Neutrophil (primary cell): ENCODE measurements around the gene DISC1.

Experiments used
- H3K27ac ChIP-seq: fragments of 200-600 bp; sonication (generic); 2 replicates; pipeline ENCODE4 v1.5.1; 2016; ENCODE audit warnings: mild to moderate bottlenecking, moderate library complexity
- H3K27me3 ChIP-seq: fragments of 200-600 bp; sonication (generic); 2 replicates; pipeline ENCODE4 v1.6.0; 2016; ENCODE audit warnings: mild to moderate bottlenecking
- H3K36me3 ChIP-seq: fragments of 200-600 bp; sonication (generic); 2 replicates; pipeline ENCODE4 v1.5.1; 2017
- H3K4me1 ChIP-seq, 2 experiments: fragments of 200-600 bp in 1 of 2; sonication (generic) in 1 of 2; 1 replicate in 1 of 2; 2 replicates in 1 of 2; pipeline versions ENCODE4 v1.5.1 to v1.6.1; 2013 to 2016; ENCODE audit warnings: low read depth in 1 of 2, low read length in 1 of 2, mild to moderate bottlenecking in 1 of 2, moderate library complexity in 1 of 2; ENCODE audit not compliant: control insufficient read depth in 1 of 2, insufficient read depth in 1 of 2
- H3K4me3 ChIP-seq, 2 experiments: fragments of 200-600 bp in 1 of 2; sonication (generic) in 1 of 2; 1 replicate in 1 of 2; 2 replicates in 1 of 2; pipeline ENCODE4 v1.5.1; 2013 to 2016; ENCODE audit warnings: low read depth in 1 of 2, low read length in 1 of 2, mild to moderate bottlenecking in 1 of 2, moderate library complexity in 1 of 2
- H3K9me3 ChIP-seq: fragments of 200-600 bp; sonication (generic); 2 replicates; pipeline ENCODE4 v1.5.1; 2016
- CTCF ChIP-seq: fragments of 200-600 bp; sonication (generic); IDR thresholded peaks from 2 replicates; pipeline ENCODE4 v1.5.1; 2016; ENCODE audit warnings: antibody characterized with exemption

The DISC1 gene

GRCh38 chr1:231951374-231951773 lies 324.8 kb downstream of the DISC1 start:
- no peak for TF ChIP-seq CTCF
- H3K27ac ChIP-seq, result no peak overlapping the region
- no peaks in the 10 kb centered on the region for H3K27me3 ChIP-seq
- no peaks in the 10 kb centered on the region for H3K36me3 ChIP-seq
- no peak overlapping the region for H3K4me3 ChIP-seq
- no peaks in the 10 kb centered on the region for H3K9me3 ChIP-seq
- no peaks in the 10 kb centered on the region for H3K4me1 ChIP-seq

GRCh38 chr1:231952154-231952553 lies 325.6 kb downstream of the DISC1 start:
- Histone ChIP-seq H3K4me3 (no peak overlapping the region), H3K27ac (no peak overlapping the region), H3K9me3 (no peaks in the 10 kb centered on the region), H3K36me3 (no peaks in the 10 kb centered on the region), H3K27me3 (no peaks in the 10 kb centered on the region), H3K4me1 (no peaks in the 10 kb centered on the region)
- no peak for TF ChIP-seq CTCF

- no peaks in the 10 kb centered on the region for H3K4me1 ChIP-seq
These were observed 327.1 kb downstream of the DISC1 start for GRCh38 chr1:231953660-231954059.

GRCh38 chr1:231954751-231955150 lies 328.2 kb downstream of the DISC1 start:
- Histone ChIP-seq H3K36me3 (no peaks in the 10 kb centered on the region), H3K27me3 (no peaks in the 10 kb centered on the region), H3K4me3 (no peak overlapping the region), H3K9me3 (no peaks in the 10 kb centered on the region), H3K4me1 (no peaks in the 10 kb centered on the region), H3K27ac (no peak overlapping the region)
- TF ChIP-seq CTCF, result no peak

More at GRCh38 chr1:231953660-231954059, 327.1 kb downstream of the DISC1 start:
- no peaks in the 10 kb centered on the region for H3K9me3 ChIP-seq
- H3K36me3 ChIP-seq, result no peaks in the 10 kb centered on the region
- no peak for TF ChIP-seq CTCF
- H3K27ac ChIP-seq, result no peak overlapping the region
- H3K4me3 ChIP-seq, result no peak overlapping the region
- H3K27me3 ChIP-seq, result no peaks in the 10 kb centered on the region

GRCh38 chr1:231957359-231957758 lies 330.8 kb downstream of the DISC1 start:
- no peaks in the 10 kb centered on the region for H3K27me3 ChIP-seq
- TF ChIP-seq CTCF, result no peak
- no peaks in the 10 kb centered on the region for H3K36me3 ChIP-seq
- no peak overlapping the region for H3K4me3 ChIP-seq
- H3K27ac ChIP-seq, result no peak overlapping the region
- no peaks in the 10 kb centered on the region for H3K4me1 ChIP-seq
- H3K9me3 ChIP-seq, result no peaks in the 10 kb centered on the region

- Histone ChIP-seq H3K4me1 (no peaks in the 10 kb centered on the region), H3K36me3 (no peaks in the 10 kb centered on the region), H3K27ac (no peak overlapping the region), H3K9me3 (no peaks in the 10 kb centered on the region), H3K4me3 (no peak overlapping the region), H3K27me3 (no peaks in the 10 kb centered on the region)
- TF ChIP-seq CTCF, result no peak
These were observed 331.9 kb downstream of the DISC1 start for GRCh38 chr1:231958448-231958847.
